Suprapubic skin (tissue), 4 donors: ENCODE measurements around the gene RAB10. TPM values are rescaled to one million over a fixed set of nuclear protein-coding genes. Genes with fewer than 3 reads are reported as not detected.
"Not testable (repeated sequence)": the region's sequence is repeated elsewhere in the genome, so short reads cannot be mapped to it uniquely, and the experiment has no call there.

Experiments
- DNase-seq, 2 donors: peaks; one replicate each; pipeline ENCODE4 v3.0.0-alpha.2; 2019; ENCODE audit warnings: low spot score in 2 of 2
- H3K27ac ChIP-seq: fragments of 200-600 bp; sonication (generic); one replicate; pipeline ENCODE4 v1.5.1; 2019
- H3K27me3 ChIP-seq: fragments of 200-600 bp; sonication (generic); one replicate; pipeline ENCODE4 v1.5.1; 2019
- H3K36me3 ChIP-seq: fragments of 200-600 bp; sonication (generic); one replicate; pipeline ENCODE4 v1.5.1; 2019
- H3K4me1 ChIP-seq: fragments of 200-600 bp; sonication (generic); one replicate; pipeline ENCODE4 v1.5.1; 2019
- H3K4me3 ChIP-seq: fragments of 200-600 bp; sonication (generic); one replicate; pipeline ENCODE4 v1.5.1; 2019; ENCODE audit warnings: mild to moderate bottlenecking
- H3K9me3 ChIP-seq: fragments of 200-600 bp; sonication (generic); one replicate; pipeline ENCODE4 v1.5.1; 2019
- CTCF ChIP-seq, 2 donors: fragments of 200-600 bp in 1 of 2; fragments of 450-650 bp in 1 of 2; sonication (generic) in 1 of 2; IDR thresholded peaks; one replicate each; pipeline ENCODE4 v1.5.1; 2016 to 2019; ENCODE audit warnings: antibody characterized with exemption in 2 of 2, mild to moderate bottlenecking in 1 of 2, moderate library complexity in 1 of 2
- EP300 ChIP-seq: sonication (generic); formaldehyde crosslinking; IDR thresholded peaks from one replicate; pipeline ENCODE4 v1.6.1; 2017; ENCODE audit warnings: antibody characterized with exemption
- POLR2A ChIP-seq, 2 donors: fragments of 450-650 bp; IDR thresholded peaks; one replicate each; pipeline ENCODE4 v1.6.1; 2017; ENCODE audit warnings: antibody characterized with exemption in 2 of 2, mild to moderate bottlenecking in 2 of 2, moderate library complexity in 2 of 2
- POLR2AphosphoS5 ChIP-seq, 3 donors: sonication (generic); formaldehyde crosslinking; IDR thresholded peaks; one replicate each; pipeline ENCODE4 v1.6.1; 2017; ENCODE audit warnings: antibody characterized with exemption in 3 of 3
- WGBS: methylation state at CpG from one replicate; pipeline ENCODE4 v1.1.5; 2018; 5-methylcytosine and 5-hydroxymethylcytosine counted together
- total RNA-seq, 4 donors: library from RNA; depleted of rRNA; stranded (reverse); fragments of >200 nt; gene quantifications; one replicate each; pipeline ENCODE4 v1.1.0, GENCODE V29; 2016

RAB10 gene
- total RNA-seq, 4 donors from 2014 or later = 145 to 171 (median 165) TPM

DNA sequence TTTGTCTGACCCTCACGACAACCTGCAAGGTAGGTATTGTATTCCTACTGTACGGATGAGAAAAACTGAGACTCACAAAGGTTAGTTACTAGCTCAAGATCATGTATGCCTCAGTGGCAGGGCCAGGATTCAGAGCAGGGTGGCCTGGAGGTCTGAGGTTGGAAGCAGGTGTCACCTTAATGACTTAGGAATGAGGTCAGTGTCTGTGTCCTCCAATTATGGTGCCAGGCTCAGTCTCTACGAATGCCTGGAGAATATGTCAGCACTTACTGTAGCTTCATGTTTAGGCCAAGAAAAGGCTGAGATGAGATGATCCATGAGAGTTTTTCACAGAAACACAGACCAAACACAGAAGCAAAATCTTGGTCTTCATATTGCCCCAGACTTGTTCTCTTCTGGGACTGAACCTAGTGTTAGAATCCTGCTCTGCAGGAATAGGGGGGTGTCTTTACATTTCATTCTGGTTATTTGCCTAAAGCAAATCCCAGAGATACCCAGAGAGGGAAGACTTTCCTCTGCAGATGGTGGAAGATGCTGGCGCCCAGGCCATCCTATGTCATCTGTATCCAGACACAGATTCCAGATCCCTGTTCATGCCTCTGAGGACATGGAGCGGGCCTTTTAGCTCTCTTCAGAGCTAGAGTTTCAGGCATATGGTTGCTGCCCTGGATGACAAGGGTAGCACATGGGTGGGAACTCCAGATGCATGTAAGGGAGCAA, 16.3 kb upstream of the RAB10 start:
- H3K27ac ChIP-seq = peak overlapping the region; percentile 80
- no peak for TF ChIP-seq CTCF (IDR thresholded peaks at IDR 0.05)
- no peak for TF ChIP-seq EP300
- no peak for TF ChIP-seq POLR2AphosphoS5 (IDR thresholded peaks at IDR 0.05)
- TF ChIP-seq POLR2A (IDR thresholded peaks at IDR 0.05) = no peak
- DNase-seq = no peak
- no peaks in the 10 kb centered on the region for H3K9me3 ChIP-seq
- WGBS = 75% methylated on average over 5 of the region's 5 CpGs
- H3K36me3 ChIP-seq = no peaks in the 10 kb centered on the region
- no peaks in the 10 kb centered on the region for H3K27me3 ChIP-seq
- H3K4me3 ChIP-seq = no peak overlapping the region
- peaks cover 44% of the 10 kb centered on the region for H3K4me1 ChIP-seq

GRCh38 chr2:26018184-26019055, 15.5 kb upstream of the RAB10 start:
- no peaks in the 10 kb centered on the region for H3K9me3 ChIP-seq
- peak in 1 of 3 donors; percentile 25 for TF ChIP-seq POLR2AphosphoS5 (IDR thresholded peaks at IDR 0.05)
- no peak for TF ChIP-seq CTCF (IDR thresholded peaks at IDR 0.05)
- no peak for TF ChIP-seq POLR2A (IDR thresholded peaks at IDR 0.05)
- TF ChIP-seq EP300 = no peak
- no peaks in the 10 kb centered on the region for H3K27me3 ChIP-seq
- H3K36me3 ChIP-seq = no peaks in the 10 kb centered on the region
- no peak overlapping the region for H3K4me3 ChIP-seq
- H3K27ac ChIP-seq = peak overlapping the region; percentile 80
- 44% methylated on average over 3 of the region's 3 CpGs for WGBS
- H3K4me1 ChIP-seq = peaks cover 37% of the 10 kb centered on the region
- peak in 1 of 2 donors; percentile 79 for DNase-seq

DNA sequence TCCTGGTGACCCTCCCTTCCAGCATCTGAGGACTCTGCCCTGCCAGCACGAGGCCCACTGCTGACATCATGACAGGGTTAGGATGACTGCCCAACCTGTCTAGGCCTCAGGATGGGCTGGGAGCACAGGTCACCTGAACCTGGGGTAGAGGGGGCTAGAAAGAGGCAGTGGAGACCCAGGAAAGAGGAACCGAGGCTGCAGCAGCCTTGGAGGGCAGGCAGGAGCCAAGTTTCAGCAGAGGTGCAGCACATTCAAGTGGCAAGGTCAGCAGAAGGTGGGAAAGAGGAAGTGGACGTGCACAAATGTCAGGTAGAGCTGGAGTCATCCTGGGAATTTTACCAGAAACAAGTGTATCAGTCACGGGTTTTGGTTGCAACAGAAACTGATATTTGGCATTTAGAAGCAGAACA, 13.6 kb upstream of the RAB10 start:
- Histone ChIP-seq H3K9me3 (no peaks in the 10 kb centered on the region), H3K4me3 (no peak overlapping the region), H3K27ac (no peak overlapping the region), H3K4me1 (peaks cover 31% of the 10 kb centered on the region), H3K36me3 (no peaks in the 10 kb centered on the region), H3K27me3 (no peaks in the 10 kb centered on the region)
- TF ChIP-seq POLR2AphosphoS5 (IDR thresholded peaks at IDR 0.05) = no peak
- no peak for TF ChIP-seq POLR2A (IDR thresholded peaks at IDR 0.05)
- no peak for TF ChIP-seq EP300
- no peak for TF ChIP-seq CTCF (IDR thresholded peaks at IDR 0.05)
- peak in 1 of 2 donors; percentile 15 for DNase-seq
- 59% methylated on average over 4 of the region's 4 CpGs for WGBS

- no peak for DNase-seq
- TF ChIP-seq CTCF (IDR thresholded peaks at IDR 0.05) (no peak), EP300 (no peak), POLR2AphosphoS5 (IDR thresholded peaks at IDR 0.05) (no peak), POLR2A (IDR thresholded peaks at IDR 0.05) (no peak)
- no peaks in the 10 kb centered on the region for H3K27me3 ChIP-seq
- 80% methylated on average over 2 of the region's 2 CpGs for WGBS
- H3K9me3 ChIP-seq = no peaks in the 10 kb centered on the region
- no peaks in the 10 kb centered on the region for H3K4me1 ChIP-seq
- H3K36me3 ChIP-seq = no peaks in the 10 kb centered on the region
- no peak overlapping the region for H3K27ac ChIP-seq
- H3K4me3 ChIP-seq = no peak overlapping the region
Measured at GRCh38 chr2:26024260-26024659, 9.6 kb upstream of the RAB10 start.

GRCh38 chr2:26025509-26025908, 8.4 kb upstream of the RAB10 start:
- DNase-seq = no peak
- no peak overlapping the region for H3K27ac ChIP-seq
- H3K27me3 ChIP-seq = no peaks in the 10 kb centered on the region
- no peaks in the 10 kb centered on the region for H3K4me1 ChIP-seq
- TF ChIP-seq CTCF (IDR thresholded peaks at IDR 0.05) = no peak
- no peak for TF ChIP-seq EP300
- TF ChIP-seq POLR2A (IDR thresholded peaks at IDR 0.05) = no peak
- no peak for TF ChIP-seq POLR2AphosphoS5 (IDR thresholded peaks at IDR 0.05)
- H3K4me3 ChIP-seq = no peak overlapping the region
- no peaks in the 10 kb centered on the region for H3K9me3 ChIP-seq
- H3K36me3 ChIP-seq = no peaks in the 10 kb centered on the region

DNA sequence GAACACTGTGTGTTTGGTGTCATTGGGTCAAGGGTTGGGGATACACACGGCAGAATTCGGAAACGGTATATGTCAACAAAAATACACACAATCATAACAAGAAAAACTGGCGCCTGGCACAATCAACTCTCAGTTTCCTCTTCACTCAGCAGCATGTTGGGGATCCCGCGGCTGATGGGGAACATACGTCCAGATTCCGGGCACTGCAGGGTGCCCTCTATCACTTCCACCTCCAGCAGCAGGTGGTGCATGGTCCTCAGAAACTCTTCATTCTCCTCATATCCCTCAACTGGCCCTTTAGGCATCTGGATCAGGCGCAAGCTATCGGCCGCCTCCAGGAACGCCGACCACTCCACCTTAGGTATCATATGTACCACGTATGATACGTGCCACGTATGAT, 5.8 kb upstream of the RAB10 start:
- not testable (repeated sequence) for H3K27ac ChIP-seq, H3K9me3 ChIP-seq, H3K4me1 ChIP-seq, H3K4me3 ChIP-seq, H3K36me3 ChIP-seq, H3K27me3 ChIP-seq
- peak in 1 of 2 donors; percentile 50 for DNase-seq
- 92% methylated on average over 16 of the region's 16 CpGs for WGBS

- peaks cover 24% of the 10 kb centered on the region for H3K4me1 ChIP-seq
- H3K9me3 ChIP-seq, H3K27me3 ChIP-seq, H3K36me3 ChIP-seq: not testable (repeated sequence)
- 28% methylated on average over 24 of the region's 24 CpGs for WGBS
- DNase-seq = peak in 1 of 2 donors; percentile 70
- H3K4me3 ChIP-seq = peak overlapping the region; percentile 76
- H3K27ac ChIP-seq = peak overlapping the region; percentile 94
Measured at GRCh38 chr2:26032586-26033269, 1.2 kb upstream of the RAB10 start.
